NT2/D1 (cell line): ENCODE data around the gene AMY2B.

ENCODE experiments used
- SUZ12 ChIP-seq: IDR thresholded peaks from 2 replicates; pipeline ENCODE4 v1.6.1; 2011; ENCODE audit not compliant: insufficient read length, insufficient read depth; ENCODE audit errors: extremely low read depth
- YY1 ChIP-seq: IDR thresholded peaks from 2 replicates; pipeline ENCODE4 v1.6.1; 2011; ENCODE audit not compliant: insufficient read length, insufficient read depth
- ZNF274 ChIP-seq: IDR thresholded peaks from 2 replicates; pipeline ENCODE4 v1.6.1; 2011; ENCODE audit warnings: mild to moderate bottlenecking, low read depth, low read length

DNA sequence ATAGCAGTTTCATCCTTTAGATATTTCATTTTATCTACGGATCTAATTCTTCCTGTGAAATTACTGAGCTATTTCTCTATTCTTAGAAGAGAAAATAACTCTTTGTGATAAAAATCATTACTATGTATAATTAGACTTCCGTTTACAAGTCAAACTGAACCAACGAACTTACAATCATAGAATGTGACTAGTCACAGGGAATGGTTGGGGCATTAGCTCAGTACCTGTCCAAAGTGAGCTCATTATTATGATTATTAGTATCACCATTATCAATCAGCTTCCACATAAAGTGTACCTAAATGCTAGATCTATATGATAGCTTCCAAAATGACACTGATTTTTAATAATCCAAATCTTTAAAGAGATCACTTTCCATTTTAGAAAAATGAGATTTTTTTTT, 12.5 kb downstream of the AMY2B start:
- TF ChIP-seq YY1 (no peak), SUZ12 (no peak), ZNF274 (no peak)
